HEK293 (cell line): ENCODE measurements around the gene P2RX6.

Experiments used
- CTCF ChIA-PET: fragments of 350-600 bp; formaldehyde crosslinking; extraction: SDS; loops from one replicate; lab custom pipeline; 2021; ENCODE audit warnings: antibody characterized with exemption; lab: Yijun Ruan, JAX
- POLR2A ChIA-PET: fragments of 300-600 bp; formaldehyde crosslinking; extraction: SDS; loops from one replicate; lab custom pipeline; 2020; ENCODE audit warnings: antibody characterized with exemption, inconsistent platforms; lab: Yijun Ruan, JAX
- H3K27ac ChIP-seq: fragments of 200-500 bp; sonication (Bioruptor generic); 2 replicates; pipeline ENCODE4 v1.5.1; 2014; ENCODE audit warnings: low read depth, low read length, control low read depth, inconsistent platforms; ENCODE audit errors: extremely low read depth
- H3K36me3 ChIP-seq, 2 experiments: fragments of 200-500 bp in 1 of 2; sonication (Bioruptor generic) in 1 of 2; 1 replicate in 1 of 2; 2 replicates in 1 of 2; pipeline ENCODE4 v1.5.1; 2014 to 2017; ENCODE audit warnings: inconsistent platforms in 2 of 2, low read length in 2 of 2; ENCODE audit not compliant: control insufficient read depth in 2 of 2, insufficient read depth in 1 of 2
- H3K4me1 ChIP-seq: fragments of 200-500 bp; sonication (Bioruptor generic); 2 replicates; pipeline ENCODE4 v1.5.1; 2014; ENCODE audit warnings: mild to moderate bottlenecking, low read length, inconsistent platforms; ENCODE audit not compliant: control insufficient read depth, insufficient read depth
- H3K4me3 ChIP-seq: 2 replicates; pipeline ENCODE4 v1.5.1; 2011; ENCODE audit warnings: low read depth, mild to moderate bottlenecking, control low read depth, low read length, moderate library complexity
- H3K9me3 ChIP-seq: fragments of 200-500 bp; sonication (Bioruptor generic); 2 replicates; pipeline ENCODE4 v1.5.1; 2014; ENCODE audit warnings: low read depth, low read length, inconsistent platforms; ENCODE audit not compliant: control insufficient read depth, insufficient read depth
- INSM2 ChIP-seq: fragments of 450-650 bp; formaldehyde crosslinking; IDR thresholded peaks from 2 replicates; pipeline ENCODE4 v1.5.1; 2016; ENCODE audit warnings: missing biosample characterization, missing genetic modification characterization
- KLF1 ChIP-seq: fragments of 450-650 bp; formaldehyde crosslinking; IDR thresholded peaks from 2 replicates; pipeline ENCODE4 v1.5.1; 2016; ENCODE audit warnings: missing biosample characterization, missing genetic modification characterization
- KLF8 ChIP-seq: fragments of 450-650 bp; formaldehyde crosslinking; IDR thresholded peaks from 2 replicates; pipeline ENCODE4 v1.5.1; 2016; ENCODE audit warnings: missing biosample characterization, missing genetic modification characterization
- PRDM6 ChIP-seq: fragments of 450-650 bp; formaldehyde crosslinking; IDR thresholded peaks from 2 replicates; pipeline ENCODE4 v1.5.1; 2017; ENCODE audit warnings: missing biosample characterization, missing genetic modification characterization
- YY2 ChIP-seq: fragments of 450-650 bp; formaldehyde crosslinking; IDR thresholded peaks from 2 replicates; pipeline ENCODE4 v1.5.1; 2016; ENCODE audit warnings: missing biosample characterization, missing genetic modification characterization
- ZBTB11 ChIP-seq: fragments of 450-650 bp; formaldehyde crosslinking; conservative IDR thresholded peaks from 2 replicates; pipeline ENCODE4 v1.5.1; 2016; ENCODE audit warnings: low read depth, missing biosample characterization, missing genetic modification characterization
- ZBTB48 ChIP-seq: fragments of 450-650 bp; formaldehyde crosslinking; IDR thresholded peaks from 2 replicates; pipeline ENCODE4 v1.5.1; 2016; ENCODE audit warnings: missing biosample characterization, missing genetic modification characterization
- ZFHX2 ChIP-seq: fragments of 450-650 bp; formaldehyde crosslinking; conservative IDR thresholded peaks from 2 replicates; pipeline ENCODE4 v1.5.1; 2016; ENCODE audit warnings: missing biosample characterization, missing genetic modification characterization
- ZIC2 ChIP-seq: fragments of 450-650 bp; formaldehyde crosslinking; IDR thresholded peaks from 2 replicates; pipeline ENCODE4 v1.5.1; 2016; ENCODE audit warnings: missing biosample characterization, missing genetic modification characterization
- ZNF132 ChIP-seq: fragments of 450-650 bp; formaldehyde crosslinking; IDR thresholded peaks from 2 replicates; pipeline ENCODE4 v1.5.1; 2017; ENCODE audit warnings: missing biosample characterization, missing genetic modification characterization, borderline replicate concordance
- ZNF366 ChIP-seq: fragments of 450-650 bp; formaldehyde crosslinking; conservative IDR thresholded peaks from 2 replicates; pipeline ENCODE4 v1.5.1; 2016; ENCODE audit warnings: missing biosample characterization, missing genetic modification characterization
- ZNF37A ChIP-seq: fragments of 450-650 bp; IDR thresholded peaks from 2 replicates; pipeline ENCODE4 v1.5.1; 2018; ENCODE audit warnings: missing biosample characterization, missing genetic modification characterization
- ZNF394 ChIP-seq: fragments of 450-650 bp; formaldehyde crosslinking; IDR thresholded peaks from 2 replicates; pipeline ENCODE4 v1.5.1; 2016; ENCODE audit warnings: missing biosample characterization, missing genetic modification characterization, mild to moderate bottlenecking, moderate library complexity, borderline replicate concordance
- ZNF423 ChIP-seq: fragments of 450-650 bp; formaldehyde crosslinking; IDR thresholded peaks from 2 replicates; pipeline ENCODE4 v1.5.1; 2016; ENCODE audit warnings: missing biosample characterization, missing genetic modification characterization
- ZNF488 ChIP-seq: fragments of 450-650 bp; formaldehyde crosslinking; IDR thresholded peaks from 2 replicates; pipeline ENCODE4 v1.5.1; 2016; ENCODE audit warnings: missing biosample characterization, missing genetic modification characterization
- ZNF560 ChIP-seq: fragments of 450-650 bp; formaldehyde crosslinking; IDR thresholded peaks from 2 replicates; pipeline ENCODE4 v1.5.1; 2017; ENCODE audit warnings: missing biosample characterization, missing genetic modification characterization, borderline replicate concordance
- ZNF660 ChIP-seq: fragments of 450-650 bp; IDR thresholded peaks from 2 replicates; pipeline ENCODE4 v1.5.1; 2018; ENCODE audit warnings: missing biosample characterization, mild to moderate bottlenecking, missing genetic modification characterization
- ZNF830 ChIP-seq: fragments of 450-650 bp; IDR thresholded peaks from 2 replicates; pipeline ENCODE4 v1.5.0; 2018; ENCODE audit warnings: missing biosample characterization, missing genetic modification characterization, low read depth, mild to moderate bottlenecking, moderate library complexity
- ZSCAN18 ChIP-seq: fragments of 450-650 bp; formaldehyde crosslinking; IDR thresholded peaks from 2 replicates; pipeline ENCODE4 v1.5.1; 2016; ENCODE audit warnings: missing biosample characterization, missing genetic modification characterization

The P2RX6 gene

GRCh38 chr22:21075516-21076138 is 60.7 kb downstream of the P2RX6 start:
- TF ChIP-seq ZNF394: no peak
- TF ChIP-seq INSM2 (tag by site-specific recombination): no peak
- no peak for TF ChIP-seq ZNF37A (tag by site-specific recombination)
- no peak for TF ChIP-seq ZBTB48
- TF ChIP-seq KLF1: no peak
- no peak for TF ChIP-seq ZNF560 (tag by site-specific recombination)
- TF ChIP-seq ZSCAN18: no peak
- TF ChIP-seq ZBTB11 (tag by site-specific recombination): no peak
- TF ChIP-seq PRDM6 (tag by site-specific recombination): no peak
- no peak for TF ChIP-seq ZNF132
- TF ChIP-seq ZFHX2 (tag by site-specific recombination): no peak
- TF ChIP-seq ZNF660 (tag by site-specific recombination): no peak
- TF ChIP-seq KLF8 (tag by site-specific recombination): no peak
- TF ChIP-seq ZNF366 (tag by site-specific recombination): no peak
- no peak for TF ChIP-seq ZNF423 (tag by site-specific recombination)
- TF ChIP-seq ZNF830: no peak
- no peak overlapping the region for H3K27ac ChIP-seq
- ChIA-PET CTCF (interaction anchor here (0.7 kb wide), 1 partner anchor 24 kb away, joined by 5 read pairs; no protein-coding TSS in a partner anchor), POLR2A (no interaction called here)
- no peaks in the 10 kb centered on the region for H3K4me1 ChIP-seq
- H3K36me3 ChIP-seq: no peaks in the 10 kb centered on the region
- no peak overlapping the region for H3K4me3 ChIP-seq
- no peaks in the 10 kb centered on the region for H3K9me3 ChIP-seq

GRCh38 chr22:21076912-21077625 is 62.1 kb downstream of the P2RX6 start:
- no peaks in the 10 kb centered on the region for H3K36me3 ChIP-seq
- no peaks in the 10 kb centered on the region for H3K4me1 ChIP-seq
- H3K4me3 ChIP-seq: no peak overlapping the region
- ChIA-PET POLR2A (no interaction called here), CTCF (no interaction called here)
- TF ChIP-seq ZIC2 (tag by site-specific recombination) (peak; percentile 52), YY2 (tag by site-specific recombination) (no peak), ZNF488 (tag by site-specific recombination) (no peak)
- no peak overlapping the region for H3K27ac ChIP-seq
- no peaks in the 10 kb centered on the region for H3K9me3 ChIP-seq
